Activated T-helper 2 cell treated with anti-CD3 and anti-CD28 coated beads, Interferon-gamma antibody, Interleukin-2, Interleukin-4, amounts not matched to agents 10 μg/mL and 5 μg/mL and 100 μg/mL, durations not matched to agents 14 hours and 24 hours and 36 hours (primary cell): ENCODE data around the gene WRAP73. TPM values are rescaled to one million over a fixed set of nuclear protein-coding genes. Genes with fewer than 3 reads are reported as not detected.
A peak's percentile ranks its signal among the peaks of the same experiment; 100 is the strongest.
"Not testable (repeated sequence)": the region's sequence is repeated elsewhere in the genome, so short reads cannot be mapped to it uniquely, and the experiment has no call there.

Source experiments
- DNase-seq: peaks from one replicate; pipeline ENCODE4 v3.0.0; 2021; ENCODE audit warnings: low spot score
- H3K27ac Mint-ChIP-seq: one replicate; pipeline ENCODE4 v1.8.0; 2021; ENCODE audit warnings: mixed read lengths
- H3K27me3 Mint-ChIP-seq: one replicate; pipeline ENCODE4 v1.8.0; 2021; ENCODE audit warnings: low read depth, mixed read lengths
- H3K36me3 Mint-ChIP-seq: one replicate; pipeline ENCODE4 v1.8.0; 2021; ENCODE audit warnings: low read depth, mixed read lengths
- H3K4me1 Mint-ChIP-seq: one replicate; pipeline ENCODE4 v1.8.0; 2021; ENCODE audit warnings: low read depth, mixed read lengths
- H3K4me3 Mint-ChIP-seq: one replicate; pipeline ENCODE4 v1.8.0; 2021; ENCODE audit warnings: low read depth, mild to moderate bottlenecking, moderate library complexity, mixed read lengths
- H3K9me3 Mint-ChIP-seq: one replicate; pipeline ENCODE4 v1.8.0; 2021; ENCODE audit warnings: mixed read lengths
- intact Hi-C: fragments of 100-400 bp; cut with micrococcal nuclease; formaldehyde crosslinking; loops from one replicate; pipeline ENCODE4 v1.15.1; 2023
- total RNA-seq: library from RNA; stranded (reverse); gene quantifications from 2 replicates; pipeline ENCODE4 v1.2.3, GENCODE V29; 2022

WRAP73 gene
- total RNA-seq, 1 donor from 2014 or later, result 38.7 TPM

- Mint-ChIP-seq H3K4me3 (peak overlapping the region; percentile 84), H3K27ac (peak overlapping the region; percentile 30), H3K27me3 (no peaks in the 10 kb centered on the region), H3K36me3 (peaks cover 4% of the 10 kb centered on the region), H3K9me3 (no peaks in the 10 kb centered on the region), H3K4me1 (peaks cover 12% of the 10 kb centered on the region)
- intact Hi-C loops, result no loop called here
- no peak for DNase-seq
Observed at GRCh38 chr1:3623441-3624199, 26.3 kb downstream of the WRAP73 start.

GRCh38 chr1:3622102-3622501, 27.8 kb downstream of the WRAP73 start:
- H3K27me3 Mint-ChIP-seq, H3K27ac Mint-ChIP-seq, intact Hi-C loops, H3K9me3 Mint-ChIP-seq, H3K36me3 Mint-ChIP-seq, H3K4me3 Mint-ChIP-seq, DNase-seq: not testable (repeated sequence)
- peaks cover 12% of the 10 kb centered on the region for H3K4me1 Mint-ChIP-seq

GRCh38 chr1:3621151-3621671, 28.7 kb downstream of the WRAP73 start:
- intact Hi-C loops, H3K27ac Mint-ChIP-seq, H3K9me3 Mint-ChIP-seq, H3K4me3 Mint-ChIP-seq, H3K36me3 Mint-ChIP-seq, DNase-seq, H3K27me3 Mint-ChIP-seq: not testable (repeated sequence)
- H3K4me1 Mint-ChIP-seq, result peaks cover 12% of the 10 kb centered on the region

DNA sequence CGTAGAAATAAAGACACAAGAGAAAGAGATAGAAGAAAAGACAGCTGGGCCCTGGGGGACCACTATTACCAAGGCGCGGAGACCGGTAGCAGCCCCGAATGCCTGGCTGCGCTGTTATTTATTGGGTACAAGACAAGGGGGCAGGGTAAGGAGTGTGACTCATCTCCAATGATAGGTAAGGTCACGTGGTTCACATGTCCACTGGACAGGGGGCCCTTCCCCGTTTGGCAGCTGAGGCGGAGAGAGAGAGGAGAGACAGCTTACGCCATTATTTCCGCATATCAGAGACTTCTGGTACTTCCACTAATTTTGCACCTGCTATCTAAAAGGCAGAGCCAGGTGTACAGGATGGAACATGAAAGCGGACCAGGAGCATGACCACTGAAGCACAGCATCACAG, 29.2 kb downstream of the WRAP73 start:
- Mint-ChIP-seq H3K36me3 (no peaks in the 10 kb centered on the region), H3K9me3 (no peaks in the 10 kb centered on the region), H3K27me3 (no peaks in the 10 kb centered on the region), H3K4me1 (peaks cover 9% of the 10 kb centered on the region), H3K4me3 (no peak overlapping the region), H3K27ac (no peak overlapping the region)
- DNase-seq, result no peak
- intact Hi-C loops, result no loop called here

DNA sequence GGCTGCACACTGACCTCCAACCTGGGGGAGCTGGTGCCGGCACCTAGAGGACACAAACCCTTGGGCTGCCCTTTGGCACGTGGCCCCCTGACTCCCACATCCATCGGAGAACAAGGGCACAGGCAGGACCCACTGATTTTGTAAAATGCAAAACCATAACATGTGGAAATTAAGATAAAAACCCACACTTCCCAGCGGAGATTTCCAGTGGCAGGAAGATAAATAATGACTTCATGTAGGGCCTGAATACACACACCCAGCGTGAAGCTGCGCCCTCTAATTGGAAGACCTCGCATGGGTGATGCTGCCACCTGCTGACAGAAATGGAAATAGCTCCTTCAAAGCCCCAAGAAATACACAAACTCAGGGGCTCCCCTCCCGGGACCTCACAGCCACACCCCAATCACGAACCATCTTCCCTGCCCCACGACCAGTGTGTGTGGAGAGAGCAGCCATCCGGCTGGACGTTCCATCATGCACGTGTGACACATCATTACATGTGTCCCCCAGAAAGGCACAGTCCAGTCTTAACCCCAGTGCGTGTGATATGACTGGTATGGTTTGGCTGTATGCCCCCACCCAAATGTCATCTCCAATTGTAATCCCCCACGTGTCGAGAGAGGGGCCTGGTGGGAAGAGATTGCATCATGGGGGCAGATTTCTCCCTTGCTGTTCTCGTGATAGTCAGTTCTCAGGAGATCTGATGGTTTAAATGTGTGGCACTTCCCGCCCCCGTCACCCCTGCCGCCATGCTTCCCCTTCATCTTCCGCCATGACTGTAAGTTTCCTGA, 30.8 kb downstream of the WRAP73 start:
- Mint-ChIP-seq H3K9me3 (no peaks in the 10 kb centered on the region), H3K36me3 (no peaks in the 10 kb centered on the region), H3K4me1 (peaks cover 8% of the 10 kb centered on the region), H3K27ac (no peak overlapping the region), H3K4me3 (no peak overlapping the region), H3K27me3 (no peaks in the 10 kb centered on the region)
- intact Hi-C loops, result loop anchor here (1.0 kb wide), 2 partner anchors 54 to 128 kb away; no protein-coding TSS in a partner anchor
- peak; percentile 62 for DNase-seq

DNA sequence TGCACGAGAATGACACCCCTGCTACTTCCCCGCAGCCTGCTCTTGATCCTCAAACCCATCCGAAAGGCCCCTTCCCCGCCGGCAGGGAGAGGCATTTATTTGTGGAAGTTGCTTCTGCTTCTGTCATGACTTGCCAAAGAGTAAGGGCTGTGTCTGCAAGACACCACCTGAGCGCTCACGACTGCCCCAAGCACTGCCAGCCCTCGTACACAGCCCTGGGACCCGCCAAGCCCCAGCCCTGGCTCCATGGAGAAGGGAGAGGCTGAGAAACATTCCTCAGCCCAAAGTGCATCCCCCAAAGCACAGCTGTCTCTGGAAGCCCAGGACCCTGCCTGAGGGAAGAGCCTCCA, 31.4 kb downstream of the WRAP73 start:
- H3K9me3 Mint-ChIP-seq, result no peaks in the 10 kb centered on the region
- H3K36me3 Mint-ChIP-seq, result no peaks in the 10 kb centered on the region
- peaks cover 2% of the 10 kb centered on the region for H3K4me1 Mint-ChIP-seq
- no peak overlapping the region for H3K4me3 Mint-ChIP-seq
- no peak overlapping the region for H3K27ac Mint-ChIP-seq
- H3K27me3 Mint-ChIP-seq, result no peaks in the 10 kb centered on the region
- intact Hi-C loops, result no loop called here
- DNase-seq, result no peak

- no peak for DNase-seq
- Mint-ChIP-seq H3K4me1 (peaks cover 2% of the 10 kb centered on the region), H3K36me3 (no peaks in the 10 kb centered on the region), H3K4me3 (no peak overlapping the region), H3K9me3 (no peaks in the 10 kb centered on the region), H3K27me3 (peaks cover 6% of the 10 kb centered on the region), H3K27ac (no peak overlapping the region)
- intact Hi-C loops, result no loop called here
Observed at GRCh38 chr1:3617806-3618345, 32.0 kb downstream of the WRAP73 start.

DNA sequence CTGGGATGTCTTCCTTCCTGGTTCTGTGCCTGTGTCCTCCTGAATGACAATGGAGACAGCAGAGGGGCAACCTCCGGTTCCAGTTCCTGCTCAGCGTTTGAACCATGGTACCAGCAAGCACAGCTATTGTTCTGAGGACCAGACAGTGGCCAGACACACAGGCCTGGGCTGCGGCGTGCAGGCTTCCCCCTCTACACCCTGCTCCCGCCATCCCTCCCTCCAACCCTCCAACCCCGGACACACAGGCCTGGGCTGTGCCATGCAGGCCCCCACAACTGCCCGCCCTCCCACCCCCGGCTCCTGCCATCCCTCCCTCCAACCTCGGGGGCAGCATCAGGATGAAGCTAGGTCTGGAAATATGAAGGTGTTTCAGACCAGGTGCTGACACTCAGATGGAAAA, 33.0 kb downstream of the WRAP73 start:
- Mint-ChIP-seq H3K4me1 (peaks cover 2% of the 10 kb centered on the region), H3K4me3 (no peak overlapping the region), H3K36me3 (no peaks in the 10 kb centered on the region), H3K27me3 (peaks cover 13% of the 10 kb centered on the region), H3K9me3 (no peaks in the 10 kb centered on the region), H3K27ac (no peak overlapping the region)
- intact Hi-C loops, result no loop called here
- DNase-seq, result no peak

GRCh38 chr1:3614755-3615742, 34.9 kb downstream of the WRAP73 start:
- Mint-ChIP-seq H3K9me3 (no peaks in the 10 kb centered on the region), H3K4me1 (peaks cover 2% of the 10 kb centered on the region), H3K4me3 (no peak overlapping the region), H3K36me3 (no peaks in the 10 kb centered on the region), H3K27me3 (peaks cover 19% of the 10 kb centered on the region), H3K27ac (no peak overlapping the region)
- no peak for DNase-seq
- intact Hi-C loops, result no loop called here

DNA sequence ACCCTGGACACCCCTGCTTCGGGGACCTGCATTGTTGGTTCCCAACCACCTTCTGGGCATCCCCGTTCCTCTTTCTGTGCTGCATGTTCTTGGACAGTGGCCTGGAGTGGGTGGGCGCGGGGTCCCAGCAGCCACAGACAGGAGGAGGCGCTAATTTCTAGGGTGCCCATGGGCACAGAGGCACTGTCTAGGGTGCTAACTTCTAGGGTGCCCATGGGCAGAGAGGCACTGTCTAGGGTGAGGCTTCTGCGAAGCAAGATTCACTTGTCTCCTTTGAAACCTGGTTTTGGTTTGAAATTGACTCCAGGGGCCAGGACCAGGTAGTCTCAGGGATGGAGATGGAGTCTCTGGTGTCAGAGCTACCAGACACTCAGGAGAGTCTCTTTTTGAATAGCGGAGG, 37.8 kb downstream of the WRAP73 start:
- no peak overlapping the region for H3K4me3 Mint-ChIP-seq
- H3K36me3 Mint-ChIP-seq, result no peaks in the 10 kb centered on the region
- intact Hi-C loops, result no loop called here

DNA sequence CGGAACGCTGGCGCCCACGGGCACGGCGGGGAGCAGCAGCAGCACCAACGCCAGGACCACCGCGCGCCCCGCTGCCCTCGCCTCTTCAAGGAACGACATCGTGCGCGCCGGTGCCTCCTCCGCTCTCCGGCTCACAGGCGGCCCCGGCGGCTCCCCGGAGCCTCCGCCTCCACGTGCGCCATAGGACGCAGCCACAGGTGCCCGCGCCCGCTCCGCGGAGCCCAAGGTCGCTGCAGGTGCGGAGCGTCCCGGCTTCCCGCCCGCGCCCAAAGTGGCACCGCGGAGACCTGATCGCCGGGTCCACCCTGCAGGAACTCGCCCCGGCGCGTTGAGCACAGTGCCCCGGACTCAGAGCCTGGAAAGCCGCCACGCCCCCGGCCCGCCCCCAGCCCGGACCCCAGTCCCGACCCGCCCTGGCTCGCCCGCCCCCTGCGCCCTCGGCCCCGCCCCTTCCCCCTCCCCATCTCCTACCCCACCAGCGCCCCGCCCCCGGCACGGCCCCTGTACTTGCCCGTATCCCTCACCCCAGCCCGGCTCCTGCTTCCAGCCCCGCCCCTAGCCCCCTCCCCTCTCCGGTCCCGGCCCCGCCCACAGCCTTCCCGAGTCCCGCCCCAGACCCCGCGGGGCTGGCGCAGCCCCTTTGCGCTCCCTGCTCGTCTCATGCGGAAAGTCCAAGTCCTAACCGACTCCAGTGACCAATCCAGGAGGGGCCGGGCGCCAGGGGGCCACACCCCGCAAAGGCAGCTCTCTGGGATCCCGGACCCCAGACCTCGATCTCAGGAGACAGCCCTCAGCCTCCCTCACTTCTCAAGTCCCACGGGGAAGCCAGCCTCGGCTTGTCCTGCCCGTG, 38.5 kb downstream of the WRAP73 start, which contains the start of gene MEGF6:
Gene MEGF6, minus strand, starts transcription at position 339 of the 850 bp plus-strand sequence. Its CDS starts 240 bp downstream, at position 99.
- no peaks in the 10 kb centered on the region for H3K4me1 Mint-ChIP-seq
- peak within 1 kb of the TSS; percentile 21 for H3K4me3 Mint-ChIP-seq
- H3K27ac Mint-ChIP-seq, result no peak within 1 kb of the TSS
- H3K27me3 Mint-ChIP-seq, result peaks cover 22% of the 10 kb centered on the region
- intact Hi-C loops, result no loop called here
- no peaks in the 10 kb centered on the region for H3K9me3 Mint-ChIP-seq
- DNase-seq, result no peak
- no peaks in the 10 kb centered on the region for H3K36me3 Mint-ChIP-seq

More for the DNA sequence above, 37.8 kb downstream of the WRAP73 start:
- Mint-ChIP-seq H3K27me3 (peaks cover 22% of the 10 kb centered on the region), H3K27ac (no peak overlapping the region), H3K4me1 (no peaks in the 10 kb centered on the region), H3K9me3 (no peaks in the 10 kb centered on the region)
- no peak for DNase-seq
